HCT116 (cell line): ENCODE measurements around the gene TXNDC9. TPM values are rescaled to one million over a fixed set of nuclear protein-coding genes. Genes with fewer than 3 reads are reported as not detected.

Source experiments
- ATF3 ChIP-seq: IDR thresholded peaks from 2 replicates; pipeline ENCODE4 v1.6.1; 2012
- EZH2 ChIP-seq: fragments of 200-600 bp; sonication (generic); IDR thresholded peaks from 2 replicates; pipeline ENCODE4 v1.6.1; 2017; ENCODE audit warnings: antibody characterized with exemption, mixed run types
- MAX ChIP-seq: IDR thresholded peaks from 2 replicates; pipeline ENCODE4 v1.6.1; 2012
- POLR2A ChIP-seq: IDR thresholded peaks from 2 replicates; pipeline ENCODE4 v1.7.0; 2011; ENCODE audit warnings: borderline replicate concordance; ENCODE audit not compliant: insufficient read depth, insufficient read length; ENCODE audit errors: extremely low read depth
- TCF7L2 ChIP-seq: IDR thresholded peaks from 2 replicates; pipeline ENCODE4 v1.7.0; 2011; ENCODE audit warnings: borderline replicate concordance, inconsistent platforms; ENCODE audit not compliant: insufficient read depth, insufficient read length; ENCODE audit errors: extremely low read depth
- total RNA-seq: library from RNA; stranded (reverse); gene quantifications from one replicate; pipeline ENCODE4 v1.2.1, GENCODE V29; 2021; ENCODE audit not compliant: unreplicated experiment

The TXNDC9 gene
- total RNA-seq, 1 experiment from 2014 or later, result 18.3 TPM

GRCh38 chr2:99275882-99276281 is 60.3 kb downstream of the TXNDC9 start (continued):
- TF ChIP-seq POLR2A (no peak), ATF3 (no peak), MAX (no peak), EZH2 (no peak), TCF7L2 (no peak)

Other genes with a start within 250 kb of the TXNDC9 start
- gene C2orf15, start 194.6 kb downstream of the TXNDC9 start, total RNA-seq, result 1.9 TPM
- 6.6 TPM for gene TSGA10, start 181.4 kb downstream of the TXNDC9 start, total RNA-seq
- gene LIPT1, start 181.4 kb downstream of the TXNDC9 start, total RNA-seq, result 8.5 TPM
- 20.7 TPM for gene MITD1, start 155.3 kb downstream of the TXNDC9 start, total RNA-seq
- gene MRPL30, start 155.1 kb downstream of the TXNDC9 start, total RNA-seq, result 38.1 TPM
- 0.27 TPM for gene LYG2, start 80.7 kb downstream of the TXNDC9 start, total RNA-seq
- 3.8 TPM for gene LYG1, start 35.1 kb downstream of the TXNDC9 start, total RNA-seq
- gene EIF5B, start 1.1 kb upstream of the TXNDC9 start, total RNA-seq, result 65.9 TPM
- 34.3 TPM for gene REV1, start 153.7 kb upstream of the TXNDC9 start, total RNA-seq